Measurements from ENCODE around the gene EYS. TPM values are rescaled to one million over a fixed set of nuclear protein-coding genes. Genes with fewer than 3 reads are reported as not detected.

Gene EYS
- polyA plus RNA-seq, 1 of the 3 experiments (the other 2 are of a cell fraction): 0.05 TPM

DNA sequence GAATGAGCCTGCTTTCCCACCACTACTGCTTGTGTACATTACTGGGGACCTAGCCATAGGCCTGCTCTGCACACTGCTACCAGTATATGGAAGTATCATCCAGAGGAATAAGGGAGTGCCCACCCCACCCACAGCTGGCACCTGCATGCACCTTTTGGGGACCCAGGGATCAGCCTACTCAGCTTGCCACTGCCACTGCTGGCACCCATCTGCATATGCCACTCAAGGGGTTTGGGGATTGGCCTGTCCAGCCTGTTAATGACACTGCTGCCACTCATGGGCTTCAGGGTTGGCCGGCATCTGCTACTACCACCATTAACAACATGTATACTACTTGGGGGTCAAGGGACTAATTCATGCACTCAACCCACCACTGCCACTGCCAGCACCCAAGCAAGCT lies 1239.4 kb downstream of the EYS start:
- Histone ChIP-seq H3K36me3 (replicated peaks in 1 of 2; ENCODE audit: control insufficient read depth in 1 of 2, insufficient read depth in 2 of 2, low read length in 1 of 2) (no peaks in the 10 kb centered on the region), H4K20me1 (ENCODE audit: insufficient read depth) (no peaks in the 10 kb centered on the region), H3K79me2 (ENCODE audit: insufficient read depth) (no peaks in the 10 kb centered on the region), H3K9ac (no peak overlapping the region), H3K4me3 (ENCODE audit: low read depth in 2 of 2, low read length in 1 of 2) (no peak overlapping the region), H3K9me3 (no peaks in the 10 kb centered on the region), H3F3A (replicated peaks; ENCODE audit: insufficient read depth) (no peaks in the 10 kb centered on the region), H2AFZ (ENCODE audit: low read depth) (no peak overlapping the region), H3K27me3 (ENCODE audit: insufficient read depth) (no peaks in the 10 kb centered on the region), H3K4me2 (no peak overlapping the region), H3K9me2 (no peaks in the 10 kb centered on the region), H3K27ac (ENCODE audit: low read depth in 2 of 2, low read length in 1 of 2) (no peak overlapping the region), H3K4me1 (ENCODE audit: control insufficient read depth in 1 of 2, insufficient read depth in 2 of 2, low read depth in 1 of 2, low read length in 1 of 2) (no peaks in the 10 kb centered on the region)
- TF ChIP-seq GABPA (IDR thresholded peaks at IDR 0.05; ENCODE audit: low read depth) (no peak), FOXM1 (IDR thresholded peaks at IDR 0.05; ENCODE audit: low read depth) (no peak), MXI1 (IDR thresholded peaks at IDR 0.05; ENCODE audit: low read depth, low read length) (no peak), ELF1 (IDR thresholded peaks at IDR 0.05) (no peak), SIN3A (IDR thresholded peaks at IDR 0.05; ENCODE audit: borderline replicate concordance, low read depth, low read length) (no peak), TCF12 (IDR thresholded peaks at IDR 0.05) (no peak), PBX3 (IDR thresholded peaks at IDR 0.05) (no peak), TEAD4 (IDR thresholded peaks at IDR 0.05; ENCODE audit: borderline replicate concordance, insufficient read depth) (no peak), ZBTB33 (IDR thresholded peaks at IDR 0.05; ENCODE audit: borderline replicate concordance, low read depth) (no peak)
- POLR2A ChIA-PET: no interaction called here
- DNase-seq: no peak
- CTCF ChIA-PET: no interaction called here
- no CpG with 5 or more reads among the region's 1 CpG for WGBS (ENCODE audit: low lambda C conversion rate)

- WGBS (ENCODE audit: low lambda C conversion rate): 63% methylated on average over 1 of the region's 1 CpG
- POLR2A ChIA-PET: no interaction called here
- TF ChIP-seq RFX5 (IDR thresholded peaks at IDR 0.05; ENCODE audit: low read length): no peak
- no peak for TF ChIP-seq TCF12 (IDR thresholded peaks at IDR 0.05)
- TF ChIP-seq EP300 (IDR thresholded peaks at IDR 0.05; ENCODE audit: borderline replicate concordance in 1 of 2, low read depth in 1 of 2, low read length in 1 of 2): no peak
- TF ChIP-seq NFIC (IDR thresholded peaks at IDR 0.05; ENCODE audit: borderline replicate concordance): no peak
- TF ChIP-seq PBX3 (IDR thresholded peaks at IDR 0.05): no peak
- no peak for TF ChIP-seq FOXJ3 (CRISPR knock-in tag; IDR thresholded peaks at IDR 0.05)
- no peak for TF ChIP-seq MAX (IDR thresholded peaks at IDR 0.05; ENCODE audit: low read depth)
- TF ChIP-seq, protein P1, sequence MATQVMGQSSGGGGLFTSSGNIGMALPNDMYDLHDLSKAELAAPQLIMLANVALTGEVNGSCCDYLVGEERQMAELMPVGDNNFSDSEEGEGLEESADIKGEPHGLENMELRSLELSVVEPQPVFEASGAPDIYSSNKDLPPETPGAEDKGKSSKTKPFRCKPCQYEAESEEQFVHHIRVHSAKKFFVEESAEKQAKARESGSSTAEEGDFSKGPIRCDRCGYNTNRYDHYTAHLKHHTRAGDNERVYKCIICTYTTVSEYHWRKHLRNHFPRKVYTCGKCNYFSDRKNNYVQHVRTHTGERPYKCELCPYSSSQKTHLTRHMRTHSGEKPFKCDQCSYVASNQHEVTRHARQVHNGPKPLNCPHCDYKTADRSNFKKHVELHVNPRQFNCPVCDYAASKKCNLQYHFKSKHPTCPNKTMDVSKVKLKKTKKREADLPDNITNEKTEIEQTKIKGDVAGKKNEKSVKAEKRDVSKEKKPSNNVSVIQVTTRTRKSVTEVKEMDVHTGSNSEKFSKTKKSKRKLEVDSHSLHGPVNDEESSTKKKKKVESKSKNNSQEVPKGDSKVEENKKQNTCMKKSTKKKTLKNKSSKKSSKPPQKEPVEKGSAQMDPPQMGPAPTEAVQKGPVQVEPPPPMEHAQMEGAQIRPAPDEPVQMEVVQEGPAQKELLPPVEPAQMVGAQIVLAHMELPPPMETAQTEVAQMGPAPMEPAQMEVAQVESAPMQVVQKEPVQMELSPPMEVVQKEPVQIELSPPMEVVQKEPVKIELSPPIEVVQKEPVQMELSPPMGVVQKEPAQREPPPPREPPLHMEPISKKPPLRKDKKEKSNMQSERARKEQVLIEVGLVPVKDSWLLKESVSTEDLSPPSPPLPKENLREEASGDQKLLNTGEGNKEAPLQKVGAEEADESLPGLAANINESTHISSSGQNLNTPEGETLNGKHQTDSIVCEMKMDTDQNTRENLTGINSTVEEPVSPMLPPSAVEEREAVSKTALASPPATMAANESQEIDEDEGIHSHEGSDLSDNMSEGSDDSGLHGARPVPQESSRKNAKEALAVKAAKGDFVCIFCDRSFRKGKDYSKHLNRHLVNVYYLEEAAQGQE (IDR thresholded peaks at IDR 0.05; ENCODE audit: low read depth, low read length): no peak
- no peak for TF ChIP-seq YY1 (IDR thresholded peaks at IDR 0.05; ENCODE audit: low read depth)
- TF ChIP-seq, protein P2, sequence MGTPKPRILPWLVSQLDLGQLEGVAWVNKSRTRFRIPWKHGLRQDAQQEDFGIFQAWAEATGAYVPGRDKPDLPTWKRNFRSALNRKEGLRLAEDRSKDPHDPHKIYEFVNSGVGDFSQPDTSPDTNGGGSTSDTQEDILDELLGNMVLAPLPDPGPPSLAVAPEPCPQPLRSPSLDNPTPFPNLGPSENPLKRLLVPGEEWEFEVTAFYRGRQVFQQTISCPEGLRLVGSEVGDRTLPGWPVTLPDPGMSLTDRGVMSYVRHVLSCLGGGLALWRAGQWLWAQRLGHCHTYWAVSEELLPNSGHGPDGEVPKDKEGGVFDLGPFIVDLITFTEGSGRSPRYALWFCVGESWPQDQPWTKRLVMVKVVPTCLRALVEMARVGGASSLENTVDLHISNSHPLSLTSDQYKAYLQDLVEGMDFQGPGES (IDR thresholded peaks at IDR 0.05; ENCODE audit: low read depth, low read length): no peak
- no peak for TF ChIP-seq POLR2AphosphoS5 (IDR thresholded peaks at IDR 0.05; ENCODE audit: low read depth, low read length)
- no peak for TF ChIP-seq MXI1 (IDR thresholded peaks at IDR 0.05; ENCODE audit: low read depth, low read length)
- no peak for TF ChIP-seq JUND (IDR thresholded peaks at IDR 0.05)
- no peak for TF ChIP-seq SMC3 (IDR thresholded peaks at IDR 0.05; ENCODE audit: low read depth, low read length)
Measured at GRCh38 chr6:64459411-64459944, 1247.5 kb downstream of the EYS start.

More at GRCh38 chr6:64459411-64459944, 1247.5 kb downstream of the EYS start:
- H3K79me2 ChIP-seq (ENCODE audit: insufficient read depth): no peaks in the 10 kb centered on the region
- no peak overlapping the region for H3K27ac ChIP-seq (ENCODE audit: low read depth in 2 of 2, low read length in 1 of 2)
- H3K9me3 ChIP-seq: no peaks in the 10 kb centered on the region
- H3K4me2 ChIP-seq: no peak overlapping the region
- no peaks in the 10 kb centered on the region for H3K36me3 ChIP-seq (replicated peaks in 1 of 2; ENCODE audit: control insufficient read depth in 1 of 2, insufficient read depth in 2 of 2, low read length in 1 of 2)
- no peaks in the 10 kb centered on the region for H3F3A ChIP-seq (replicated peaks; ENCODE audit: insufficient read depth)
- no peak overlapping the region for H3K9ac ChIP-seq
- no peak overlapping the region for H2AFZ ChIP-seq (ENCODE audit: low read depth)
- no peak overlapping the region for H3K4me3 ChIP-seq (ENCODE audit: low read depth in 2 of 2, low read length in 1 of 2)
- CTCF ChIA-PET: no interaction called here
- H3K9me2 ChIP-seq: no peaks in the 10 kb centered on the region
- H3K4me1 ChIP-seq (ENCODE audit: control insufficient read depth in 1 of 2, insufficient read depth in 2 of 2, low read depth in 1 of 2, low read length in 1 of 2): no peaks in the 10 kb centered on the region
- DNase-seq: no peak
- H3K27me3 ChIP-seq (ENCODE audit: insufficient read depth): no peaks in the 10 kb centered on the region
- H4K20me1 ChIP-seq (ENCODE audit: insufficient read depth): no peaks in the 10 kb centered on the region

Data from SK-N-SH (cell line).